HG03039 (cell line): ENCODE data around the gene PPFIA2.

Experiments
- ATAC-seq: cut with Tn5 transposase; IDR thresholded peaks from one replicate; pipeline ENCODE4 v1.9.1; 2021; ENCODE audit warnings: mild to moderate bottlenecking, moderate library complexity; ENCODE audit not compliant: unreplicated experiment

The PPFIA2 gene

GRCh38 chr12:81365284-81365683, 393.9 kb downstream of the PPFIA2 start:
- ATAC-seq = no peak

GRCh38 chr12:81360916-81361315, 398.2 kb downstream of the PPFIA2 start:
- ATAC-seq = no peak

GRCh38 chr12:81359736-81360135, 399.4 kb downstream of the PPFIA2 start:
- ATAC-seq = no peak

- no peak for ATAC-seq
Measured at GRCh38 chr12:81354327-81354932, 404.7 kb downstream of the PPFIA2 start.

- ATAC-seq = no peak
Measured at GRCh38 chr12:81350309-81350708, 408.8 kb downstream of the PPFIA2 start.

- ATAC-seq = no peak
Measured at GRCh38 chr12:81347404-81347803, 411.7 kb downstream of the PPFIA2 start.

- no peak for ATAC-seq
Measured at GRCh38 chr12:81340910-81341309, 418.2 kb downstream of the PPFIA2 start.

GRCh38 chr12:81339071-81339470, 420.1 kb downstream of the PPFIA2 start:
- ATAC-seq = no peak

- ATAC-seq = no peak
Measured at GRCh38 chr12:81337886-81338285, 421.3 kb downstream of the PPFIA2 start.

GRCh38 chr12:81333812-81334211, 425.3 kb downstream of the PPFIA2 start:
- no peak for ATAC-seq

GRCh38 chr12:81332054-81332453, 427.1 kb downstream of the PPFIA2 start:
- ATAC-seq = no peak

GRCh38 chr12:81330480-81330879, 428.7 kb downstream of the PPFIA2 start:
- ATAC-seq = no peak

- ATAC-seq = peak; percentile 76
Measured at GRCh38 chr12:81329085-81329484, 430.1 kb downstream of the PPFIA2 start.

GRCh38 chr12:81327425-81327824, 431.7 kb downstream of the PPFIA2 start:
- ATAC-seq = no peak

GRCh38 chr12:81325086-81325485, 434.1 kb downstream of the PPFIA2 start:
- no peak for ATAC-seq

GRCh38 chr12:81314903-81315531, 444.1 kb downstream of the PPFIA2 start:
- ATAC-seq = no peak

GRCh38 chr12:81303935-81304334, 455.2 kb downstream of the PPFIA2 start:
- no peak for ATAC-seq

GRCh38 chr12:81300454-81300853, 458.7 kb downstream of the PPFIA2 start:
- no peak for ATAC-seq

- no peak for ATAC-seq
Measured at GRCh38 chr12:81297601-81298000, 461.5 kb downstream of the PPFIA2 start.

GRCh38 chr12:81296556-81297305, 462.4 kb downstream of the PPFIA2 start:
- ATAC-seq = no peak

GRCh38 chr12:81295251-81295650, 463.9 kb downstream of the PPFIA2 start:
- ATAC-seq = no peak
